A172 (cell line): Measurements from ENCODE around the gene P2RY8. TPM values are rescaled to one million over a fixed set of nuclear protein-coding genes. Genes with fewer than 3 reads are reported as not detected.
"Not testable (repeated sequence)": the region's sequence is repeated elsewhere in the genome, so short reads cannot be mapped to it uniquely, and the experiment has no call there.

Experiments
- DNase-seq: peaks from one replicate; pipeline ENCODE4 v3.0.0-alpha.2; 2015; ENCODE audit warnings: low spot score
- total RNA-seq: library from RNA; depleted of rRNA; stranded (reverse); fragments of >200 nt; shearing (Covaris generic); gene quantifications from 2 replicates; pipeline ENCODE4 v1.2.3, GENCODE V29; 2014; rRNA removed

The P2RY8 gene, protein sequence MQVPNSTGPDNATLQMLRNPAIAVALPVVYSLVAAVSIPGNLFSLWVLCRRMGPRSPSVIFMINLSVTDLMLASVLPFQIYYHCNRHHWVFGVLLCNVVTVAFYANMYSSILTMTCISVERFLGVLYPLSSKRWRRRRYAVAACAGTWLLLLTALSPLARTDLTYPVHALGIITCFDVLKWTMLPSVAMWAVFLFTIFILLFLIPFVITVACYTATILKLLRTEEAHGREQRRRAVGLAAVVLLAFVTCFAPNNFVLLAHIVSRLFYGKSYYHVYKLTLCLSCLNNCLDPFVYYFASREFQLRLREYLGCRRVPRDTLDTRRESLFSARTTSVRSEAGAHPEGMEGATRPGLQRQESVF
- not detected in 2 replicates for total RNA-seq

DNA sequence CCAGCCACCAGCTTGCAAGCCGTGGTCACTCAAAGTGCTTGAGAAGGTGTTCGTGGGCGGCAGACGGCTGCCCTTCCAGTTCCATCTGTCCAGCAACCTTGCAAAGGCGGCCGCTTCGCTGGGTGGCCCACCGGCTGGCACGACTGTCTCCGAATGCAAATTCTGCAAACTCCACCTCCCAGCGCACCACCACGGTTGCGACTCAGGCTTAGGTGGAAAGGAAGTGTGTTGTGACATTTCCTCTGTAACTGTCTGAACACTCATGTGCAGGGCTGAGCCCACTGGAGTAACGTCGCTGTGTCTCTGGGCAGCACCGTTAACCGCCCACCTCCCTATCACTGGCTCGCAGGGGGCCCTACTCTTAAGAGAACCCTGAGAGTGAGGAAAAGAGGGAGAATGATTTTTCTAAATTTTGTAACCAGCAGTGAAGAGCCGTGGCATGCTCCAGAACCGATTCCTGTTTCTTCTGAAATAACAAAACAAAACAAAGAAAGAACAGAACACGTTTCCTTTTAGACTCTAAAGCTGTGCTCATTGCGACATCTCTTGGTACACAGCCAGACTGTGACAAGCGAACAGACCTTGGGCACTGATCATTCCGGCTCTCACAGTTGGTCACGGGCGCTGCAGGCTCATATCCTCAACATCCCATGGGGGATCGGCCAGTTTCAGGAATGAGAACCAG lies at the start of gene P2RY8:
Gene P2RY8, minus strand, starts transcription at position 155 of the 685 bp plus-strand sequence. CDS start 70,627 bp downstream, outside the sequence.
- DNase-seq, result peak; percentile 64

DNA sequence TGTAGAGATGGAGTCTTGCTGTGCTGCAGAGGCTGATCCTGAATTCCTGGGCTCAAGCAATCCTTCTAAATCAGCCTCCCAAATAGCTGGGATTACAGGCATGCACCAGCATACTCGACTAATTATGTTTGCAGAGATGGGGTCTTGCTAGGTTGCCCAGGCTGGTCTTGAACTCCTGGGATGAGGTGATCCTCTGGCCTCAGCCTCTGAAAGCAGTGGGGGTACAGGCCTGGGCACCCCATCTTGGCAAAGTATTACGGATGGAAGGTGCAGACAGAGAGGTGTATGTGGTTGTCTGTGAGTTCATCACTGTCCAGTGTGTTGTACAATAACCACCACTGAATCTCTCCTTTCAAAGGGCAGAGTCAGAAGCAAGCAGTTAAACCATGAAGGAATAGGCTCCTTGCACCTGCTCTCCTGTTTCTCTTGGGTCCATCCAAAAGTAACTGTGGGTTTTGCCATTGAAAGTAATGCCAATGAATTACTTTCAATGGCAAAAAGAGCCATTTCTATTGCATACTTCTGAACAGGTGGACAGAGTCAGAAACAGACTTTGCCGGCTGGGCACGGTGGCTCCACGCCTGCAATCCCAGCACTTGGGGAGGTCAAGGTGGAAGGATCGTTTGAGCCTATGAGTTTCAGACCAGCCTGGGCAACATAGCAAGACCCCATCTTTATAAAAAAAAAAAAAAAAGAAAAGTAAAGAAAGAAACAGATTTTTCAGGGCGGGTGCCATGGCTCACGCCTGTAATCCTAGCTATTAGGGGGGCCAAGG lies 47.4 kb upstream of the P2RY8 start:
- no peak for DNase-seq

GRCh38 chrX:1582686-1583437 lies 45.9 kb upstream of the P2RY8 start:
- DNase-seq, result peak; percentile 77

DNA sequence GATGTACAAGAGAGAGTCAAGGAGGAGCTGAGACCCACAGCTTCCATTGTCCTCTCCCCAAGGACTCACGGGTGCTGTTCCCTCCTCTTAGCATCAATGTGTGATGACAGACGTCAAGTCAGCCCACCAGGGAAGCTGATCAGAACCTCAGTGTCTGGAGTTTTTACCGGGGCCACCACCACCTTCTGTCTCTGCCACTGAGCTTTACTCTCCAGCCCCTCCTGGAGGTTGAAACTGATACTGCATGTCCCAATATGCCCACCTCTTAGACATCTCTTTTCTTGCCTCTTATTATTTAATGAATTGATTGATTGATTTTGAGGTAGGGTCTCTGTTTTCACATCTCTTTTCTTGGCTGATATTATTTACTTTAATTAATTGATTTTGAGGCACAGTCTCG lies 44.1 kb upstream of the P2RY8 start:
- DNase-seq, result peak; percentile 70

DNA sequence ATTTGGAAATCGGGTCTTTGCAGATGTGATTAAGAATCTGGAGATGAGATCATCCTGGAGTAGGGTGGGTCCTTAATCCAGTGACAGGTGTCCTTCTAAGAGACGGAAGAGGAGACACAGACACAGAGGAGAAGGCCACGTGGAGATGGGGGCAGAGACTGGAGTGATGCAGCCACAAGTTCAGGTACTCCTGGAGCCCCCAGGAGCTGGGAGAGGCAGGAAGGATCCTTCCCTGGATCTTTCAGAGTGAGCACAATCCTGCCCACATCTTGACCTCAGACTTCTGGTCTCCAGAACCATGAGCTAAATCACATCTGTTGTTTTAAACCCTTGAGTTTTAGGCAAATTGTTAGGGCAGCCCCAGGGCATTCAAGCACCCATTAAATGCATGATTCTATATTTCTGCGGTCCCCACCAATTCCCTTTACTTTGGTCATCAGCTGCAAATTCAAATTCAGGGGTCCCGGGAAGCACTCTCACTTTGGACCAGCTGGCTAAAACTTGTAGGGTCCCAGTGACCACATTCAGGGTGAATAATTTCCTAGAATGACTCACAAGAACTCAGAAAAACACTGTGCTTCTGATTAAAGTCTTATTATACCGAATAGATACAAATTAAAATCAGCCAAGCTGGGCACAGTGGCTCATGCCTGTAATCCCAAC lies 41.7 kb upstream of the P2RY8 start:
- no peak for DNase-seq

GRCh38 chrX:1577845-1578244 lies 40.9 kb upstream of the P2RY8 start:
- no peak for DNase-seq

DNA sequence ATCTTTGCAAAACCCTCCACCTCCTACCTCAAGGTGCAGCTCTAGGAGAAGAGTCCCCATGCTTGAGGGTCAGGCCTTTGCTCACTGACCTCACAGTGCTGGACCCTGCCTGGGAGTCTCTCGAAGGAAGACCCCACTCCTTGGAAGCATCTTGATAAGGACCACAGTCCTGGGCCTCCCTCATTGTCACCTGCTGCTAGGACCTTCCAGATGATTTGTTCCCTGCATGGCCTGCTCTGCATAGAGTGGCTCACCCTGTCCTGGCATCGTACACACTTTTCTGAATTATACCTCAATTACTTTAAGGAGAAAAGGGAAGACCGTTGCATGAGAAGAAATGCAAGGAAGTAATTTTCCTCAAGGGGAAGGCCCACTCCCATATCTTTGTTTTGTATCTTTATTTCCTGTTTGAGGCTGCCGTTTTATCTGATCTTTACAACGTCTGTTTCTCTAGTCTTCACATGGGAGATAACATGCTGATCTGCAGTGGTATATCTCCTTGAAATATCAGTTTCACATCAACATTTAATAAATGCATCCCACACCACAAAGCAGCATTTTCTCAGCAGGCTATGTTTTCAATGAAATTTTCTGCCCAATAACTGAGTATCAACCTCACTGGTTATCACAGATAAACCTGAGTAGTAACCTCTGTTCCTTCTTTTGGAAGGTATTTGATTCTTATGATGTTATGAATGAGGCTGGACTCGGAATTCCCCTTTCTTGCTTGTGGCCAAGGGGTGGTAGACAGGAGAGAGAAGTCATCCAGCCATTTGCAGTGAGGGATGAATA lies 39.4 kb upstream of the P2RY8 start:
- DNase-seq, result no peak

DNA sequence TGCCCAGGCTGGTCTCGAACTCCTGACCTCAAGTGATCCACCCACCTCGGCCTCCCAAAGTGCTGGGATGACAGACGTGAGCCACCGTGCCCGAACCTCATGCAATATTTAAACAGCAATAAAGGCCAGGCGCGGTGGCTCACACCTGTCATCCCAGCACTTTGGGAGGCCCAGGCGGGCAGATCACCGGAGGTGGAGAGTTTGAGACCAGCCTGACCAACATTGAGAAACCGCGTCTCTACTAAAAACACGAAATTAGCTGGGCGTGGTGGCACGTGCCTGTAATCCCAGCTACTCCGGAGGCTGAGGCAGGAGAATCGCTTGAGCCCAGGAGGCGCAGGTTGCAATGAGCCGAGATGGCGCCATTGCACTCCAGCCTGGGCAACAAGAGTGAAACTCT lies 37.2 kb upstream of the P2RY8 start:
- DNase-seq, result not testable (repeated sequence)

DNA sequence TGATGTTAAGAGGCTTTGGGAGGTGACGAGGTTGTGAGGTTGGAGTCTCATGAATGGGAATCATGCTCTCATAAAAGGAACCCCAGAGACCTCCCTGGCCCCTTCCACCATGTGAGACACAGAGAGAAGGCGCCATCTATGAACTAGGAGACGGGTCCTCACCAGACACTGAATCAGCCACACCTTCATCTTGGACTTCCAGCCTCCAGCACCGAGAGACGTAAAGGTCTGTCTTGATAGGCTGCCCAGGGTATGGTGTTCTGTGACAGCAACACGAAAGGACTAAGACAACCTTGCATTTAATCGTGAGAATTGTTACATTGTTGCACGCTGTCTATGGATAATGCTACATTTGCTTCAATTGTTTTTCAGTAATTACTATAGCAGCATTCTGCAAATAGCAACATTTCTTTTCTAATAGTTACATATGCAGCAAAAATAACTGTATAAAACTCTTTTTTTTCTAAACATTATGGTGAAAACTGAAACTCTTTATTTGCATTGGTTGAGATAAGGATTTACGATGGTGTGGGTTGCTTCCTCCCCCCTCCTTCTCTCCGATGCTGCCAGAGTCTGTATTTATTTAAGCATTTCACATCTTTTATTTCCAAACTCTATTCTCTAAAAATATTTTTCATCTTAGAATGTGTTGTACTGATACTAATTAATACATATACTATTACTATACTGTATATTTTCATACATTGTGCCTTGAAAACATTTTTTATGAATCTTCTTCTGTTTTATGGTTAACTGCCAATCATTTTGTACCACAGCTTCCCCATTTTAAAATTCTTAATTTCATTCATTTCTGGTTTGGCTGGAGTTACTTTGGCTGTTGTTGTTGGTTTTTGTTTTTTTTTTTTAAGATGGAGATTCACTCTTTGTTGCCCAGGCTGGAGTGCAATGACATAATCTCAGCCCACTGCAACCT lies 28.0 kb upstream of the P2RY8 start:
- DNase-seq, result no peak

GRCh38 chrX:1564077-1564476 lies 27.1 kb upstream of the P2RY8 start:
- DNase-seq, result not testable (repeated sequence)

- DNase-seq, result no peak
These were observed 24.2 kb upstream of the P2RY8 start for GRCh38 chrX:1561164-1561563.

DNA sequence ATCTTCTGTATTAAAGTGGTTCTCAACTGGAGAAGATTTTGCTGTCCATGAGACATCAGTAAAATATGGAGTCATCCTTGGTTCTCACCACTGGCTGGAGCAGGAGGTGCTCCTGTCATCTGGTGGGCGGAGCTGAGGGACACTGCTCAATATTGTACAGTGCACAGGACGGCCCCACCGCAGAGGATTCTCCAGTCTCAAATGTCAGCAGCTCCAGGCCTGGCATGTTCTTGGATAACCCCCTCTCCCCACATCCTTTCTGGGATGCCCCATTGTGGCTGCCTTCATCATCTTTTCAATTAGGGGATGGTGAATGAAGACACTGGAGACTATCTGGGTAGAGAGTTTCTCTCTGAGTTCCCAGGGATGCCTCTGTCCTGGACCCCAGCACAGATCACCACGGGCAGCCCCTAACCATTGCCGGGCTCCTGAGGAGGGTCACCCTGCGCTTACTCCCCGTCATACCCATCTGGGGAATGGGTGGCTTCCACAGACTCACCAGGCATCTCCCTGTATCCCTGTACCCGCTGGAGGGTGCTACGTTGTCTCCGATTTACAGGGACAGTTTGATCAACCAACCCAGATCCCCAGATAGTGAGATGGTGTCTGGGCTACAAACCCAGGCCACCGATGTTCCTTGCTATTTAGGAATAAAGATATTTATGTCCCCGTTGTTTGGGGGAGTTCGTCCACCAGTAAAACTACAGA lies 21.9 kb upstream of the P2RY8 start:
- no peak for DNase-seq

DNA sequence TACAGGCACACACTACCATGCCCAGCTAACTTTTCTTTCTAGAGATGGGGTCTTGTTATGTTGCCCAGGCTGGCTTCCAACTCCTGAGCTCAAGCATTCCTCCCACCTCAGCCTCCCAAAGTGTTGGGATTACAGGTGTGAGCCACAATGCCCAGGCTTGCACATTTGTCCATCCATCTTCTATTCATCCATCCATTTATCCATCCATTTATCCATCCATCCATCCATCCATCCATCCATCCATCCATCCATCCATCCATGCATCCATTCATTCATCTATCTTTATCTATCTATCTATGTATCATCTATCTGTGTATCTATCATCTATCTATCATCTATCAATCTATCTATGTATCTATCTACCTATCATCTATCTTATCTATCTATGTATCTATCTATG lies 20.5 kb upstream of the P2RY8 start:
- DNase-seq, result not testable (repeated sequence)

DNA sequence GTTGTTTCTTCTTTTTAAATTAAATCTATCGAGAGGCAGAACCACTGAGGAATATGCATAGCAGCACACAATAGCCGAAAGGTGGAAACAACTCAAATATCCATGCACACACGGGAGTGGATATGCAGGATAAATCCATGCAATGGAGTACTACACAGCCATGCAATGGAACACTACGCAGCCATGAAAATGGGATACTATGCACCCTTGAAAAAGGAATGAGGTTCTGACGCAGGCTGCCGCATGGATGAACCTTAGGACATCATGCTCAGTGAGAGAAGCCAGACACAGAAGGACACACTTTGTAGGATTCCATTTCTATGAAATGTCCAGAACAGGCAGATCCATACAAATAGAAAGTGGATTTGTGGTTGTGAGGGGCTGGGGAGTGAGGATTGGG lies 18.4 kb upstream of the P2RY8 start:
- no peak for DNase-seq

DNA sequence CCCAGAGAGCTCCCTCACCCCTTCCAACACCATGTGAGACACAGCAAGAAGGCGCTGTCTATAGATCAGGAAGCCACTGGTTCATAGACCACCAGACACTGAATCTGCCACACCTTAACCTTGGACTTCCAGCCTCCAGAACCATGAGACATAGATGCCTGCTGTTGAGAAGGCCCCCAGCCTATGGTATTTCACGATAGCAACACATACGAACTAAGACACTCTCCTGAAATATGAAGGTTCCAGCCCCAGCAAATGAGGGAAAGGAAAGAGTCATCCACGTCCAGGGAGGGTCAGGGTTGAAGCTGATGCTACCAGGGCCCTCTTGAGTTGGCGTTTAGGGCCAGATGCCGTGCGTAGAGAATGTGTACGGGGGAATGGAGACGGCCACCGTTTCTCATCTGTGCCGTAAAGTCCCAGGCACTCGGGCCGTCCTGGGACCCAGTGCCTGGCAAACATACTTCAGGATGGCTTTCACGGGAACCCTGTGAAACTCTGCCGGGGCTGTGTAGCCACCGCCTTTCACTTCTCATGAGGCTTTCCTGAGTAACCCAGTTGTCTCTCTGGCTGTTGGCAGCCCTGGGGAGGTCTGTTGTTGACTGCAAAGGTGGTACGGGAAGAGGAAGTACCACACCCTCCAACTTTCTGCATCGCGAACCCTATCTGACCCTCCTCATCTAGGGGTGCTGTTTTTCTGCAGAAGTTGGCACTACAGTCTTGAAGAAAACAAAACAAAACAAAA lies 17.7 kb upstream of the P2RY8 start:
- DNase-seq, result no peak

DNA sequence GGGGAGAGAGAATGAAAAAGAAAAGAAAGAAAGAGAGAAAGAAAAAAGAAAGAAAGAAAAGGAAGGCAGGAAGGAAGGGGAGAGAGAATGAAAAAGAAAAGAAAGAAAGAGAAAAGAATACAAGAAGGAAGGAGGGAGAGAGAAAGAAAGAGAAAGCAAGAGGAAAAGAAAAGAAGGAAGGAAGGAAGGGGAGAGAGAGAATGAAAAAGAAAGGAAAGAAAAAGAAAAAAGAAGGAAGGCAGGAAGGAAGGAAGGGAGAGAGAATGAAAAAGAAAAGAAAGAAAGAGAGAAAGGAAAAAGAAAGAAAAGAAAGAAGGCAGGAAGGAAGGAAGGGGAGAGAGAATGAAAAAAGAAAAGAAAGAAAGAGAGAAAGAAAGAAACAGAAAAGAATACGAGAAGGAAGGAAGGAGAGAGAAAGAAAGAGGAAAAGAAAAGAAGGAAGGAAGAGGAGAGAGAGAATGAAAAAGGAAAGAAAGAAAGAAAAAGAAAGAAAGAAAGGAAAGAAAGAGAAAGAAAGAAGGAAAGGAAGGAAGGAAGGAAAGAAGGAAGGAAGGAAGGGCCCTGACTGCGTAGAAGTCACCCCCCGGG lies 15.1 kb upstream of the P2RY8 start:
- no peak for DNase-seq

DNA sequence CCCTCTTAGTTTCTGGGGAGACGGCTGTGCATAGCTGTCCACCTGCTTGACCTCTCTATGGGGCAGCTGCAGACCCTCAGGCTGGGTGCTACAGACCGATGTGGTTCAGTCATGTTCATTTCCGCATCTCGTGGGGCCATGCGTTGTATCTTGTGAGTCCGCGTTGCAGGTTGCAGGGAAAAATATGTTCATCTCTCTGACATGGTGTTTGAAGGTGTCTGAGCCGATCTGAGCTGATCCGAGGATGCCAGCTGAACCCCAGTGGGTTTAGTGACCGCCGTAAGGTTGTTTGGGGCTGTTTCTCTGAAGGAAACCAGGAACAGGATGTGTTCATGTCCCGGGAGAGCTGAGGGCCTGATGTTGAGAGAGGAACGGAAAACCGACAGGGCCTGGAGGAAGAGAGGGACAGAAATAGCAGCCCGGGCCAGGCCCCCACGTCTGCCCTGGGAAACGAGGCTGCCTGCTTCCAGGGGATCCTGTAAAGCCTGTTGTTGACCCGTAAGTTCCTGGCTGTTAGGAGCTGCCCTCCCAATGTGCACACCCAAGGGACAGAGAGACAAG lies 9.8 kb upstream of the P2RY8 start:
- no peak for DNase-seq
